SK-N-SH treated with all-trans-retinoic acid at 6 μM for 48 hours (cell line): ENCODE measurements around the gene CAPG.

Experiments
- ATAC-seq: fragments of 200-7000 bp; cut with Tn5 transposase; 3 replicates; pipeline ENCODE4 v1.9.1; 2020; ENCODE audit warnings: mild to moderate bottlenecking, moderate library complexity
- ARNTL ChIP-seq: fragments of 450-650 bp; formaldehyde crosslinking; IDR thresholded peaks from 2 replicates; pipeline ENCODE4 v1.5.0; 2020; ENCODE audit warnings: low read depth, mild to moderate bottlenecking, moderate library complexity, borderline replicate concordance
- BACH2 ChIP-seq: fragments of 250-450 bp; sonication (Bioruptor Pico); IDR thresholded peaks from 2 replicates; pipeline ENCODE4 v1.9.0; 2021; ENCODE audit warnings: mild to moderate bottlenecking, borderline replicate concordance
- CREB5 ChIP-seq: fragments of 250-450 bp; sonication (Bioruptor Pico); IDR thresholded peaks from 2 replicates; pipeline ENCODE4 v1.5.1; 2020; ENCODE audit warnings: low read depth, mild to moderate bottlenecking, moderate library complexity
- CSDC2 ChIP-seq: fragments of 250-450 bp; sonication (Bioruptor Pico); IDR thresholded peaks from 2 replicates; pipeline ENCODE4 v1.5.0; 2020; ENCODE audit warnings: mild to moderate bottlenecking, moderate library complexity
- CSRNP3 ChIP-seq: fragments of 250-450 bp; sonication (Bioruptor Pico); IDR thresholded peaks from 2 replicates; pipeline ENCODE4 v1.5.1; 2021; ENCODE audit warnings: mild to moderate bottlenecking, moderate library complexity
- ESRRG ChIP-seq: fragments of 250-450 bp; sonication (Bioruptor Pico); IDR thresholded peaks from 2 replicates; pipeline ENCODE4 v1.6.1; 2021; ENCODE audit warnings: mild to moderate bottlenecking
- GLIS3 ChIP-seq: fragments of 250-450 bp; sonication (Bioruptor Pico); IDR thresholded peaks from 2 replicates; pipeline ENCODE4 v1.5.0; 2020; ENCODE audit warnings: mild to moderate bottlenecking, moderate library complexity
- ISL1 ChIP-seq: fragments of 250-450 bp; sonication (Bioruptor Pico); IDR thresholded peaks from 2 replicates; pipeline ENCODE4 v2.1.2; 2022; ENCODE audit warnings: mild to moderate bottlenecking, moderate library complexity
- OSR1 ChIP-seq: fragments of 250-450 bp; sonication (Bioruptor Pico); IDR thresholded peaks from 2 replicates; pipeline ENCODE4 v1.8.0; 2022; ENCODE audit warnings: moderate library complexity, mild to moderate bottlenecking, inconsistent platforms
- PATZ1 ChIP-seq: fragments of 250-450 bp; sonication (Bioruptor Pico); IDR thresholded peaks from 2 replicates; pipeline ENCODE4 v1.8.0; 2020; ENCODE audit warnings: mild to moderate bottlenecking, moderate library complexity, borderline replicate concordance
- POU6F1 ChIP-seq: fragments of 250-450 bp; sonication (Bioruptor Pico); IDR thresholded peaks from 2 replicates; pipeline ENCODE4 v1.8.0; 2021; ENCODE audit warnings: low read depth, mild to moderate bottlenecking, moderate library complexity, borderline replicate concordance
- RARB ChIP-seq: fragments of 250-450 bp; sonication (Bioruptor Pico); IDR thresholded peaks from 2 replicates; pipeline ENCODE4 v1.8.0; 2021; ENCODE audit warnings: mild to moderate bottlenecking, moderate library complexity
- SNAI2 ChIP-seq: fragments of 250-450 bp; sonication (Bioruptor Pico); IDR thresholded peaks from 2 replicates; pipeline ENCODE4 v1.5.0; 2020; ENCODE audit warnings: mild to moderate bottlenecking, moderate library complexity
- TCF4 ChIP-seq: fragments of 250-450 bp; sonication (Bioruptor Pico); IDR thresholded peaks from 2 replicates; pipeline ENCODE4 v1.8.0; 2021; ENCODE audit warnings: mild to moderate bottlenecking, moderate library complexity, borderline replicate concordance
- TOX ChIP-seq: fragments of 250-450 bp; sonication (Bioruptor Pico); IDR thresholded peaks from 2 replicates; pipeline ENCODE4 v1.8.0; 2021; ENCODE audit warnings: mild to moderate bottlenecking, moderate library complexity, borderline replicate concordance
- TSHZ2 ChIP-seq: fragments of 250-450 bp; sonication (Bioruptor Pico); IDR thresholded peaks from 2 replicates; pipeline ENCODE4 v1.5.0; 2020; ENCODE audit warnings: mild to moderate bottlenecking, moderate library complexity
- ZC3H10 ChIP-seq: fragments of 250-450 bp; sonication (Bioruptor Pico); IDR thresholded peaks from 2 replicates; pipeline ENCODE4 v1.5.1; 2021; ENCODE audit warnings: mild to moderate bottlenecking, moderate library complexity
- ZFP3 ChIP-seq: fragments of 250-450 bp; sonication (Bioruptor Pico); IDR thresholded peaks from 2 replicates; pipeline ENCODE4 v1.5.0; 2020; ENCODE audit warnings: mild to moderate bottlenecking, moderate library complexity
- ZFP30 ChIP-seq: fragments of 450-650 bp; formaldehyde crosslinking; IDR thresholded peaks from 2 replicates; pipeline ENCODE4 v1.5.0; 2022; ENCODE audit warnings: mild to moderate bottlenecking, moderate library complexity
- ZNF565 ChIP-seq: fragments of 450-650 bp; formaldehyde crosslinking; conservative IDR thresholded peaks from 2 replicates; pipeline ENCODE4 v1.5.0; 2020; ENCODE audit warnings: low read depth, mild to moderate bottlenecking, moderate library complexity
- ZNF70 ChIP-seq: fragments of 450-650 bp; formaldehyde crosslinking; IDR thresholded peaks from 2 replicates; pipeline ENCODE4 v1.5.0; 2020; ENCODE audit warnings: mild to moderate bottlenecking, moderate library complexity
- ZNF8 ChIP-seq: fragments of 450-650 bp; formaldehyde crosslinking; IDR thresholded peaks from 2 replicates; pipeline ENCODE4 v1.5.0; 2020; ENCODE audit warnings: mild to moderate bottlenecking, moderate library complexity

Gene CAPG

GRCh38 chr2:85428343-85428881 is 18.2 kb upstream of the CAPG start:
- no peak for TF ChIP-seq POU6F1
- TF ChIP-seq CREB5 (CRISPR knock-in tag), result no peak
- TF ChIP-seq TCF4 (CRISPR knock-in tag), result no peak
- TF ChIP-seq GLIS3 (CRISPR knock-in tag), result no peak
- TF ChIP-seq ISL1 (CRISPR knock-in tag), result no peak
- no peak for TF ChIP-seq RARB (CRISPR knock-in tag)
- TF ChIP-seq BACH2 (CRISPR knock-in tag), result no peak
- no peak for TF ChIP-seq CSRNP3
- no peak for ATAC-seq

GRCh38 chr2:85427300-85427835 is 17.2 kb upstream of the CAPG start:
- no peak for TF ChIP-seq OSR1 (CRISPR knock-in tag)
- no peak for TF ChIP-seq BACH2 (CRISPR knock-in tag)
- TF ChIP-seq ISL1 (CRISPR knock-in tag), result no peak
- TF ChIP-seq CSDC2, result no peak
- TF ChIP-seq TOX (CRISPR knock-in tag), result no peak
- TF ChIP-seq RARB (CRISPR knock-in tag), result no peak
- TF ChIP-seq SNAI2 (CRISPR knock-in tag), result no peak
- TF ChIP-seq ZFP30, result no peak
- no peak for TF ChIP-seq CSRNP3
- no peak for TF ChIP-seq CREB5 (CRISPR knock-in tag)
- TF ChIP-seq TCF4 (CRISPR knock-in tag), result no peak
- TF ChIP-seq ZNF565 (CRISPR knock-in tag), result no peak
- ATAC-seq, result no peak

GRCh38 chr2:85425588-85425987 is 15.4 kb upstream of the CAPG start:
- ATAC-seq, result no peak
- TF ChIP-seq ARNTL (CRISPR knock-in tag) (no peak), ZNF565 (CRISPR knock-in tag) (no peak), CSRNP3 (no peak), CSDC2 (no peak), ISL1 (CRISPR knock-in tag) (no peak), ZC3H10 (CRISPR knock-in tag) (no peak), GLIS3 (CRISPR knock-in tag) (no peak), ZFP30 (no peak), BACH2 (CRISPR knock-in tag) (no peak), ZNF8 (CRISPR knock-in tag) (no peak), TSHZ2 (CRISPR knock-in tag) (no peak), ESRRG (CRISPR knock-in tag) (no peak), RARB (CRISPR knock-in tag) (no peak), OSR1 (CRISPR knock-in tag) (no peak), ZFP3 (CRISPR knock-in tag) (no peak), ZNF70 (CRISPR knock-in tag) (no peak), PATZ1 (CRISPR knock-in tag) (no peak), TOX (CRISPR knock-in tag) (no peak)
